HG03460 (cell line): ENCODE data around the gene DYNC1H1.

Experiments used
- ATAC-seq: cut with Tn5 transposase; IDR thresholded peaks from one replicate; pipeline ENCODE4 v1.9.1; 2021; ENCODE audit not compliant: unreplicated experiment

DYNC1H1 gene

GRCh38 chr14:102086972-102087761 lies 122.8 kb downstream of the DYNC1H1 start, which contains the start of gene HSP90AA1:
HSP90AA1 (minus strand) TSS chr14:102087044; CDS start chr14:102086378, 666 bp downstream.
- ATAC-seq, result peak; percentile 64

GRCh38 chr14:102087762-102088011 lies 123.3 kb downstream of the DYNC1H1 start:
- ATAC-seq, result no peak

- ATAC-seq, result no peak
These were observed 123.8 kb downstream of the DYNC1H1 start for GRCh38 chr14:102088012-102088792.

GRCh38 chr14:102089621-102090343 lies 125.4 kb downstream of the DYNC1H1 start:
- ATAC-seq, result no peak

GRCh38 chr14:102090713-102091112 lies 126.3 kb downstream of the DYNC1H1 start:
- no peak for ATAC-seq

GRCh38 chr14:102092806-102093205 lies 128.4 kb downstream of the DYNC1H1 start:
- ATAC-seq, result no peak

GRCh38 chr14:102094101-102094500 lies 129.7 kb downstream of the DYNC1H1 start:
- ATAC-seq, result no peak

GRCh38 chr14:102095231-102095870 lies 131.0 kb downstream of the DYNC1H1 start:
- ATAC-seq, result no peak

- no peak for ATAC-seq
These were observed 131.6 kb downstream of the DYNC1H1 start for GRCh38 chr14:102095871-102096568.

- ATAC-seq, result no peak
These were observed 132.3 kb downstream of the DYNC1H1 start for GRCh38 chr14:102096569-102097188.

- ATAC-seq, result no peak
These were observed 133.2 kb downstream of the DYNC1H1 start for GRCh38 chr14:102097441-102098135.

GRCh38 chr14:102103062-102103695 lies 138.8 kb downstream of the DYNC1H1 start:
- peak; percentile 77 for ATAC-seq

- ATAC-seq, result no peak
These were observed 141.0 kb downstream of the DYNC1H1 start for GRCh38 chr14:102105369-102105768.
